Kidney epithelial cell (primary cell): Measurements from ENCODE around the gene CRB1. TPM values are rescaled to one million over a fixed set of nuclear protein-coding genes. Genes with fewer than 3 reads are reported as not detected.

Source experiments
- DNase-seq: peaks from one replicate; pipeline ENCODE4 v3.0.0-alpha.2; 2010; ENCODE audit warnings: low read depth
- H3K27me3 ChIP-seq: 2 replicates; pipeline ENCODE4 v1.6.0; 2011; ENCODE audit warnings: low read length; ENCODE audit not compliant: control insufficient read depth, insufficient read depth
- H3K36me3 ChIP-seq: 2 replicates; pipeline ENCODE4 v1.5.1; 2011; ENCODE audit warnings: low read length; ENCODE audit not compliant: control insufficient read depth, insufficient read depth
- H3K4me3 ChIP-seq: 2 replicates; pipeline ENCODE4 v1.5.1; 2011; ENCODE audit warnings: low read depth, mild to moderate bottlenecking, control low read depth, low read length
- total RNA-seq: library from RNA; depleted of rRNA; stranded (reverse); fragments of >200 nt; gene quantifications from 2 replicates; pipeline ENCODE4 v1.2.3, GENCODE V29; 2015
- TF ChIP-seq, protein P1 (sequence below): IDR thresholded peaks from 2 replicates; pipeline ENCODE4 v1.5.1; 2011; ENCODE audit warnings: mild to moderate bottlenecking, moderate library complexity, low read length, control low read depth, inconsistent platforms; ENCODE audit not compliant: insufficient read depth, poor library complexity, severe bottlenecking

Gene CRB1
- total RNA-seq: 0.21 and 0.33 TPM in 2 replicates

DNA sequence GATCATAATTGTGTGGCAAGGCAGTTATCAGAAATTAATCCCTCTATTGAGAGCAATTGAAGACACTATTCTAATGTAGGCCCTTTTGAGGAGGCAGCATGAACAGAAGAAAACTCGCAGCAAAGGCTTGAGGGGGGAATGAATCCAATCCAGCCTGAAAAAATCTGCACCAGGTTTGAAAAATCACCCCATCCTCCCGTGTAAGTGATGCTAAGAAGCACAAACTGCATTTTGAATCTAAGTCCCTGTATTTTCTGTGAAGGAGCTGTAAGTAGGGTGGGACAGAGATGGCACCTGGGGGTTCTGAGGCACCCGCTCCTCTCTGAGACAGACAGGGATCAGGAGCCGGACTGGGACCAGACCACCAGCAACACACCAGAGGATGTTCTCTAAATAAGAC lies at the start of gene CRB1:
Gene CRB1 (plus strand): TSS at position 241 of the 400 bp plus-strand sequence. CDS start 161 bp downstream, outside the sequence.
- TF ChIP-seq, protein P1, sequence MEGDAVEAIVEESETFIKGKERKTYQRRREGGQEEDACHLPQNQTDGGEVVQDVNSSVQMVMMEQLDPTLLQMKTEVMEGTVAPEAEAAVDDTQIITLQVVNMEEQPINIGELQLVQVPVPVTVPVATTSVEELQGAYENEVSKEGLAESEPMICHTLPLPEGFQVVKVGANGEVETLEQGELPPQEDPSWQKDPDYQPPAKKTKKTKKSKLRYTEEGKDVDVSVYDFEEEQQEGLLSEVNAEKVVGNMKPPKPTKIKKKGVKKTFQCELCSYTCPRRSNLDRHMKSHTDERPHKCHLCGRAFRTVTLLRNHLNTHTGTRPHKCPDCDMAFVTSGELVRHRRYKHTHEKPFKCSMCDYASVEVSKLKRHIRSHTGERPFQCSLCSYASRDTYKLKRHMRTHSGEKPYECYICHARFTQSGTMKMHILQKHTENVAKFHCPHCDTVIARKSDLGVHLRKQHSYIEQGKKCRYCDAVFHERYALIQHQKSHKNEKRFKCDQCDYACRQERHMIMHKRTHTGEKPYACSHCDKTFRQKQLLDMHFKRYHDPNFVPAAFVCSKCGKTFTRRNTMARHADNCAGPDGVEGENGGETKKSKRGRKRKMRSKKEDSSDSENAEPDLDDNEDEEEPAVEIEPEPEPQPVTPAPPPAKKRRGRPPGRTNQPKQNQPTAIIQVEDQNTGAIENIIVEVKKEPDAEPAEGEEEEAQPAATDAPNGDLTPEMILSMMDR: no peak
- H3K36me3 ChIP-seq: no peaks in the 10 kb centered on the region
- H3K4me3 ChIP-seq: no peak within 1 kb of the TSS
- no peaks in the 10 kb centered on the region for H3K27me3 ChIP-seq
- DNase-seq: no peak

DNA sequence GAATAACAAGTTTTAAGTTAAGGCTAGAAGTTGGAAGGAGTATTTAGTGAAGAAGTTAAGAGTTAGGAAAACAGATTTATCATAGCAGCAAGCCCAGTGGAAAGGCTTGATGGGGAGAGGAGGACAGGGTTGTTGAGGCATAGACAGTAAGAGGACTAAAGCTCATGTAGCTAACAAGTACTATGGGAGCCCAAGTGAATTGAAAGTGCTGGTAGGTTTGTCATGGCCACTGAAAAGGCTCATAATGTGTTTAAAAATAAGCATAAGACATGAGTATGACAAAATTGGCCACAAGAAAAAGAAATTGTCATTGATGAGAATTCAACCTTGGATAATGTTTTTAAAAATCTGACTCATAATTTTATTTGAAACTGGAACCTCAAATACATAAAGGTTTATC lies 49.2 kb upstream of the CRB1 start:
- no peak overlapping the region for H3K4me3 ChIP-seq
- DNase-seq: no peak
- no peaks in the 10 kb centered on the region for H3K36me3 ChIP-seq
- H3K27me3 ChIP-seq: no peaks in the 10 kb centered on the region
- TF ChIP-seq, protein P1: no peak

DNA sequence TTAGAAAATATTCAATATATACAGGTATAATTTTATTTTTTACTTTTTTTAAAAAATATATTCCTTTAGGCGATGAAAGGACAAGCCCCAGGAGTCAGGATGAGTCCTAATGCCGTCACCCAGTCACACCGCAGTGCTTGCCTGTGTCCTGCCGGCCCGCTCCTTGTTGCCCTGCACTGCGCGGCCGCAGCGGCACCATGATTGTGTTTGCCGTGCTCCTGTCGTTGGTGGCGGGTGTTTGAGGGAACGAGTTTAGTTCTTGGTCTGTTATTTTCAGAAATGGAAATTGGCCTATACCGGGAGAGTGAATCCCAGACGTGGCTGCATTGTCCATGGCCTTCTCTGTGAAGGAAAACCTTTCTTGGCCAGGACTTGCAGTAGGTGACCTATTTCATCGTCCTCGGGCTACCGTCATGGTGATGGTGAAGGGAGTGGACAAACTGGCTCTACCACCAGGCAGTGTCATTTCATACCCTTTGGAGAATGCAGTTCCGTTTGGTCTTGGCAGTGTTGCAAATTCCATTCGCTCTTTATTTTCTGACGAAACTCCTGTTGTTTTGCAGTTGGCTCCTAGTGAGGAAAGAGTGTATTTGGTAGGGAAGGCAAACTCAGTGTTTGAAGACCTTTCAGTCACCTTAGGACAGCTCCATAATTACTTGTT lies 45.9 kb upstream of the CRB1 start:
- Histone ChIP-seq H3K36me3 (no peaks in the 10 kb centered on the region), H3K4me3 (no peak overlapping the region), H3K27me3 (no peaks in the 10 kb centered on the region)
- TF ChIP-seq, protein P1: no peak
- no peak for DNase-seq

DNA sequence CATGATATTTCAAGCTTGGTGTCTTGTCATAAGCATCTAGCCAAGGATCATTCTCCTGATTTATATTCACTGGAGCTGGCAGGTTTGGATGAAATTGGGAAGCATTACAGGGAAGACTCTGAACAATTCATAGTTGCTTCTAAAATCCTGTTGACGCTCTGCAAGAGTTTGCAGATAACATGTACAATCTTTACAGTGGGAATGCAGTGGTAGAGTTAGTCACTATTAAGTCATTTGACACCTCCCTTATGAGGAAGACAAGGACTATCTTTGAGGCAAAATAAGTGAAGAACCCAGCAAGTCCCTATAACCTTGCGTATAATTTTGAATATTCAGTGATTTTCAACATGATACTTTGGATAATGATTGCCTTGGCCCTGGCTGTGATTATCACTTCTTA lies 45.3 kb upstream of the CRB1 start:
- DNase-seq: no peak
- no peak overlapping the region for H3K4me3 ChIP-seq

DNA sequence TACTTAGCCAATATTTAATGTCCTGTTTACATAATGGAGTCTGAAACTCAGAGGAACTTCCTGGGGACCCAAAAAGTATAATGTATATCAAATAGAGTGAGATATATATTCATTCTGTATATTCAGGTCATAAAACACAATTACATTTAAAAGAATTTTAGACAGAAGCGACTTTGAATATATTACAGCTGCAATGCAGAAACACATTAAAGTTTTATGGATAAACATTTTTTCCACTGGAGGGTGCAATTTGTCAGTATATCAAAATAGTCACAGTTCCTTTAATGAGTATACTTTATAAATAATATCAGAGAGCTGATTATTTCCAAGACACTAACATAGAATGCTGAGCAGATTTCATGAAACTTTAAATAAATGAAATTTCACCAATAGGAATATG lies 43.9 kb upstream of the CRB1 start:
- no peak for DNase-seq
- H3K27me3 ChIP-seq: no peaks in the 10 kb centered on the region
- H3K36me3 ChIP-seq: no peaks in the 10 kb centered on the region
- no peak overlapping the region for H3K4me3 ChIP-seq
- TF ChIP-seq, protein P1: peak; percentile 6

More for the DNA sequence above, 45.3 kb upstream of the CRB1 start:
- Histone ChIP-seq H3K36me3 (no peaks in the 10 kb centered on the region), H3K27me3 (no peaks in the 10 kb centered on the region)
- TF ChIP-seq, protein P1: no peak

DNA sequence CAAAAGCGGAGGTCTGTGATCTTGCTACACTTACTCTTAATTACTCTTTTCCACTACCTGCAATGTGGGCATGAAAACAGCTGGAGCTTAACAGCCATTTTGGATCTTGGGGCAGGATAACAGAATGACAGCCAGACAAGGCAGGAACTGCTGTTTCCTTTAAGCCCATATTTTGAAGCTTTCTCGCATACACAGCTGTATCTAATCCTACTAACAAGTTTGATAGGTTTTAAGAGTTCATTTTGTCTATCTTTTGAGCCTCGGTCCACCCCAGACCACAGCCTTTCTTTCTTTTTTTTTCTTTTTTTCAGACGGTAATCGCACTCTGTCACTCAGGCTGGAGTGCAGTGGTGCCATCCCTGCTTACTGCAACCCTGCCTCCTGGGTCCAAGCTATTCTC lies 42.4 kb upstream of the CRB1 start:
- Histone ChIP-seq H3K4me3 (no peak overlapping the region), H3K27me3 (no peaks in the 10 kb centered on the region), H3K36me3 (no peaks in the 10 kb centered on the region)
- TF ChIP-seq, protein P1: no peak
- DNase-seq: no peak
